OCI-LY1 (cell line): ENCODE data around the gene YKT6.

Source experiments
- H2AFZ ChIP-seq: fragments of 200-600 bp; sonication (generic), shearing (Covaris generic); 2 replicates; pipeline ENCODE4 v1.6.0; 2014; ENCODE audit warnings: antibody characterized with exemption, mild to moderate bottlenecking, low read length
- H3F3A ChIP-seq: fragments of 200-600 bp; sonication (generic), shearing (Covaris generic); 2 replicates; pipeline ENCODE4 v1.6.0; 2014; ENCODE audit warnings: mild to moderate bottlenecking, antibody characterized with exemption, low read length, moderate library complexity; ENCODE audit not compliant: insufficient read depth
- H3K27ac ChIP-seq: fragments of 200-600 bp; sonication (generic); 2 replicates; pipeline ENCODE4 v1.5.1; 2014; ENCODE audit warnings: low read length, mixed run types, mild to moderate bottlenecking, low read depth; ENCODE audit not compliant: poor library complexity, severe bottlenecking
- H3K27me3 ChIP-seq: fragments of 200-600 bp; sonication (generic); 2 replicates; pipeline ENCODE4 v1.6.0; 2014; ENCODE audit warnings: antibody characterized with exemption, mild to moderate bottlenecking, low read length, moderate library complexity; ENCODE audit not compliant: insufficient read depth
- H3K36me3 ChIP-seq: fragments of 200-600 bp; sonication (generic); 2 replicates; pipeline ENCODE4 v1.6.1; 2014; ENCODE audit warnings: mild to moderate bottlenecking, antibody characterized with exemption, low read length, moderate library complexity, mixed read lengths; ENCODE audit not compliant: insufficient read depth
- H3K4me1 ChIP-seq: fragments of 200-600 bp; sonication (generic); 2 replicates; pipeline ENCODE4 v1.5.1; 2014; ENCODE audit warnings: mild to moderate bottlenecking, low read length, moderate library complexity; ENCODE audit not compliant: insufficient read depth, severe bottlenecking
- H3K4me2 ChIP-seq: fragments of 200-600 bp; sonication (generic), shearing (Covaris generic); 2 replicates; pipeline ENCODE4 v1.6.1; 2014; ENCODE audit warnings: low read length
- H3K4me3 ChIP-seq: fragments of 200-600 bp; sonication (generic); 2 replicates; pipeline ENCODE4 v1.5.1; 2014; ENCODE audit warnings: low read length, low read depth, mild to moderate bottlenecking, mixed read lengths; ENCODE audit not compliant: poor library complexity, severe bottlenecking
- H3K79me2 ChIP-seq: fragments of 200-600 bp; shearing (Covaris generic); 2 replicates; pipeline ENCODE4 v1.6.1; 2016; ENCODE audit warnings: mixed run types, low read length, mixed read lengths; ENCODE audit not compliant: insufficient read depth
- H3K9ac ChIP-seq: fragments of 200-600 bp; sonication (generic), shearing (Covaris generic); 2 replicates; pipeline ENCODE4 v1.6.1; 2014; ENCODE audit warnings: mild to moderate bottlenecking, low read length, mixed read lengths
- H3K9me2 ChIP-seq: fragments of 200-600 bp; sonication (generic), shearing (Covaris generic); 2 replicates; pipeline ENCODE4 v1.6.1; 2014; ENCODE audit warnings: low read depth, mild to moderate bottlenecking, low read length, mixed read lengths
- H3K9me3 ChIP-seq: fragments of 200-600 bp; shearing (Covaris generic); 2 replicates; pipeline ENCODE4 v1.6.1; 2014; ENCODE audit warnings: low read length, mixed read lengths
- H4K20me1 ChIP-seq: fragments of 200-600 bp; sonication (generic), shearing (Covaris generic); 2 replicates; pipeline ENCODE4 v1.6.0; 2016; ENCODE audit warnings: mild to moderate bottlenecking, low read length; ENCODE audit not compliant: insufficient read depth
- CTCF ChIP-seq: fragments of 200-600 bp; sonication (generic), shearing (Covaris generic); IDR thresholded peaks from 2 replicates; pipeline ENCODE4 v1.5.1; 2017; ENCODE audit warnings: mild to moderate bottlenecking, antibody characterized with exemption, low read length, moderate library complexity, mixed read lengths
- EZH2 ChIP-seq: fragments of 200-600 bp; sonication (generic), shearing (Covaris generic); IDR thresholded peaks from 2 replicates; pipeline ENCODE4 v1.8.0; 2017; ENCODE audit warnings: borderline replicate concordance, mixed run types, mild to moderate bottlenecking, antibody characterized with exemption, low read length, moderate library complexity, mixed read lengths

YKT6 gene

GRCh38 chr7:44191171-44191570, 9.6 kb upstream of the YKT6 start:
- H3K4me3 ChIP-seq, result no peak overlapping the region
- no peaks in the 10 kb centered on the region for H3K79me2 ChIP-seq
- H4K20me1 ChIP-seq, result no peaks in the 10 kb centered on the region
- H2AFZ ChIP-seq, result no peak overlapping the region
- H3K36me3 ChIP-seq, result no peaks in the 10 kb centered on the region; the same call in 1 of the 2 replicates
- H3K9me2 ChIP-seq, result no peaks in the 10 kb centered on the region
- TF ChIP-seq EZH2, result no peak
- no peak for TF ChIP-seq CTCF
- H3K4me2 ChIP-seq, result no peak overlapping the region
- H3K27me3 ChIP-seq, result peaks cover 9% of the 10 kb centered on the region; the same call in 1 of the 2 replicates
- H3K9ac ChIP-seq, result no peak overlapping the region
- H3K4me1 ChIP-seq, result no peaks in the 10 kb centered on the region
- H3F3A ChIP-seq, result no peaks in the 10 kb centered on the region
- no peak overlapping the region for H3K27ac ChIP-seq
- no peaks in the 10 kb centered on the region for H3K9me3 ChIP-seq

- Histone ChIP-seq H3K4me1 (no peaks in the 10 kb centered on the region), H3K9me2 (no peaks in the 10 kb centered on the region), H3K27me3 (peaks cover 9% of the 10 kb centered on the region; the same call in 1 of the 2 replicates), H3F3A (no peaks in the 10 kb centered on the region), H3K9ac (no peak overlapping the region), H3K4me3 (no peak overlapping the region), H4K20me1 (no peaks in the 10 kb centered on the region), H3K27ac (no peak overlapping the region), H3K4me2 (no peak overlapping the region), H2AFZ (no peak overlapping the region), H3K36me3 (no peaks in the 10 kb centered on the region; the same call in 1 of the 2 replicates), H3K9me3 (no peaks in the 10 kb centered on the region), H3K79me2 (no peaks in the 10 kb centered on the region)
- TF ChIP-seq CTCF (no peak), EZH2 (no peak)
These were observed 7.6 kb upstream of the YKT6 start for GRCh38 chr7:44193011-44193802.

- H3K4me1 ChIP-seq, result no peaks in the 10 kb centered on the region
- H3F3A ChIP-seq, result no peaks in the 10 kb centered on the region
- no peak overlapping the region for H3K4me3 ChIP-seq
- H3K9ac ChIP-seq, result no peak overlapping the region
- H3K36me3 ChIP-seq, result no peaks in the 10 kb centered on the region; the same call in 1 of the 2 replicates
- H3K27ac ChIP-seq, result no peak overlapping the region
- no peak overlapping the region for H3K4me2 ChIP-seq
- H3K79me2 ChIP-seq, result no peaks in the 10 kb centered on the region
- TF ChIP-seq CTCF (no peak), EZH2 (no peak)
- H2AFZ ChIP-seq, result no peak overlapping the region
- H3K9me3 ChIP-seq, result no peaks in the 10 kb centered on the region
- no peaks in the 10 kb centered on the region for H3K9me2 ChIP-seq
- peaks cover 7% of the 10 kb centered on the region; the same call in 1 of the 2 replicates for H3K27me3 ChIP-seq
- no peaks in the 10 kb centered on the region for H4K20me1 ChIP-seq
These were observed 6.7 kb upstream of the YKT6 start for GRCh38 chr7:44194069-44194468.
